PC-3 (cell line): ENCODE measurements around the gene FGD4.

Experiments used
- EZH2 ChIP-seq: fragments of 300-600 bp; sonication (generic); IDR thresholded peaks from one replicate; pipeline ENCODE4 v1.6.1; 2017; ENCODE audit warnings: antibody characterized with exemption, mild to moderate bottlenecking, low read length; ENCODE audit not compliant: unreplicated experiment
- EZH2phosphoT487 ChIP-seq: fragments of 300-600 bp; sonication (generic); IDR thresholded peaks from 2 replicates; pipeline ENCODE4 v1.6.1; 2018; ENCODE audit warnings: mild to moderate bottlenecking, antibody characterized with exemption, low read length, borderline replicate concordance
- TF ChIP-seq, protein P1 (sequence below): fragments of 300-600 bp; sonication (generic); conservative IDR thresholded peaks from 2 replicates; pipeline ENCODE4 v1.5.1; 2017; ENCODE audit warnings: antibody characterized with exemption, low read depth, mild to moderate bottlenecking, low read length

DNA sequence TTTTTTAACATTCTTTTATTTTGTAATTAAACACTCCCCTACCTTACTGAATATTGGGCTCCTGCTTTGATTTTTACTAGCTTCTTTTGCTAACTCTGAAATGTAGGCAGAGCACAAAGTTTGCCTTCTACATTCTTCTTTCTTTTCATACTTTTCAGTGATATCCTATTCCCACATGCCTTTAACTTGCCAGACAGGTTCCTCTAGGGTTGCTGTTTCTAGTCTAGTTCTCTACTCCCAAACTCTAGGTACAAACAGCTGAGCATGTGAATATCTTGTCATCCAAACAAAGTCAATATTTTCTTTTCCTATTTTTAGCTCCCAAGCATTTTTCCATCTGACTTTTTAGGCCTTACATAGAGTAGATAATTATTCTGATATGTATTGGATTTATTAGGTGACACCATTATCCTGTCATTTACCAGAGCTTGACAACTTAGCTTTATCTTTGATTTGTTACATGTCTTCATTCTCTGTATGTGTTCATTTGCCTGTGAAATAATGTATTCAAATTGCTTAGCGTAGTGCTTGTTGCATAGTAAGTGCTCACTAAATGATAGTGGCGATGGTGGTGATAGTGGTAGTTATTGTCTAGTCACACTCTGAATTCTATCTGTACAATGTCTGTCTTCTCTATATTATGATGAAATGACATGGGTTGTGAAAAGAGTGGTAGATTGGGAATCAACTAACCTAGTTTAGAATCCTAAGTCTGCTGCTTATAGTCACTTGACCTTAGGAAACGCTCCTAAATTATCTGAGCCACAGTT is 206.2 kb downstream of the FGD4 start:
- TF ChIP-seq, protein P1, sequence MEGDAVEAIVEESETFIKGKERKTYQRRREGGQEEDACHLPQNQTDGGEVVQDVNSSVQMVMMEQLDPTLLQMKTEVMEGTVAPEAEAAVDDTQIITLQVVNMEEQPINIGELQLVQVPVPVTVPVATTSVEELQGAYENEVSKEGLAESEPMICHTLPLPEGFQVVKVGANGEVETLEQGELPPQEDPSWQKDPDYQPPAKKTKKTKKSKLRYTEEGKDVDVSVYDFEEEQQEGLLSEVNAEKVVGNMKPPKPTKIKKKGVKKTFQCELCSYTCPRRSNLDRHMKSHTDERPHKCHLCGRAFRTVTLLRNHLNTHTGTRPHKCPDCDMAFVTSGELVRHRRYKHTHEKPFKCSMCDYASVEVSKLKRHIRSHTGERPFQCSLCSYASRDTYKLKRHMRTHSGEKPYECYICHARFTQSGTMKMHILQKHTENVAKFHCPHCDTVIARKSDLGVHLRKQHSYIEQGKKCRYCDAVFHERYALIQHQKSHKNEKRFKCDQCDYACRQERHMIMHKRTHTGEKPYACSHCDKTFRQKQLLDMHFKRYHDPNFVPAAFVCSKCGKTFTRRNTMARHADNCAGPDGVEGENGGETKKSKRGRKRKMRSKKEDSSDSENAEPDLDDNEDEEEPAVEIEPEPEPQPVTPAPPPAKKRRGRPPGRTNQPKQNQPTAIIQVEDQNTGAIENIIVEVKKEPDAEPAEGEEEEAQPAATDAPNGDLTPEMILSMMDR: no peak
- TF ChIP-seq EZH2 (no peak), EZH2phosphoT487 (no peak)
